HG03064 (cell line): ENCODE results near the gene TRPC4AP.

Experiments used
- ATAC-seq: cut with Tn5 transposase; IDR thresholded peaks from one replicate; pipeline ENCODE4 v1.9.1; 2021; ENCODE audit warnings: low read depth; ENCODE audit not compliant: unreplicated experiment

The TRPC4AP gene

DNA sequence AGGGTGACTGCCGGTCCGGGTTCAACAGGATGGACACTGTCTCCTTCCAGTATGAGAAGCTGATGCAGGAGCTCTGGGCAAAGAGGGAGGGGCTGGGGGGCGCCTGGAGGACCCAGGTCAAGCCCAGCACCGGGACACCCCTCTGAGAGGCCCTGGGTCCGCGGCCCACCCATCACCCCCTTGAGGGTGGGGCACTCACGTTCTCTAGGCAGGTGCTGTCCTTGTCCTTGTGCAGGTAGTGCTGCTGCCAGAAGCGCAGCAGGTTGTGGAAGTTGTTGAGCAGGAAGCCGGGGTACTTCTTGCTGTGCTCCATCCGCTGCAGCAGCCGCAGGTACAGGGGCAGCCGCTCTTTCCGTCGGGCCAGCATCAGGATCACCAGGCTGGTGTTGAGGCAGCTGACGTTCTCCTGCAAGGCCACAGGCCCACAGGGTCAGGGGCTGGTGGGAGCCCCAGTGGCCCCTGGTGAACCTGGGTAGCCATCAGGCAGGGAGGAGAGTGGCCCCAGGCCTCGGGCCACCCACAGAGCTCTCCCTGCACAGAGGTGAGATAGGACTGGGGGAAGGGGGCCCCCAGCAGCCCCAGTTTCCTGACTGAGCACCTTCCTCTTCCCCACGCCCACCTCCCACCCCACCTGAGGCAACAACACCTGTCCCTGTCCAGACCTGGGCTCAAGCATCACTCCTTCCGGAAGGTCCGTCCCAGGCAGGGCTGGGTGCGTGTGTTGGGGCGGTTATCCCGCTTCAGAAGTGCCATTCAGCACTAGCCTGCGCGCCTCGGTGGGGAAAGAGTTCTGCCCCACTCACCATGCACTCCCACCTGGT, 89.2 kb downstream of the TRPC4AP start:
- no peak for ATAC-seq

- no peak for ATAC-seq
These were observed 90.0 kb downstream of the TRPC4AP start for GRCh38 chr20:35002426-35003210.

- ATAC-seq: no peak
These were observed 90.8 kb downstream of the TRPC4AP start for GRCh38 chr20:35001596-35002362.

- no peak for ATAC-seq
These were observed 91.5 kb downstream of the TRPC4AP start for GRCh38 chr20:35000922-35001595.

DNA sequence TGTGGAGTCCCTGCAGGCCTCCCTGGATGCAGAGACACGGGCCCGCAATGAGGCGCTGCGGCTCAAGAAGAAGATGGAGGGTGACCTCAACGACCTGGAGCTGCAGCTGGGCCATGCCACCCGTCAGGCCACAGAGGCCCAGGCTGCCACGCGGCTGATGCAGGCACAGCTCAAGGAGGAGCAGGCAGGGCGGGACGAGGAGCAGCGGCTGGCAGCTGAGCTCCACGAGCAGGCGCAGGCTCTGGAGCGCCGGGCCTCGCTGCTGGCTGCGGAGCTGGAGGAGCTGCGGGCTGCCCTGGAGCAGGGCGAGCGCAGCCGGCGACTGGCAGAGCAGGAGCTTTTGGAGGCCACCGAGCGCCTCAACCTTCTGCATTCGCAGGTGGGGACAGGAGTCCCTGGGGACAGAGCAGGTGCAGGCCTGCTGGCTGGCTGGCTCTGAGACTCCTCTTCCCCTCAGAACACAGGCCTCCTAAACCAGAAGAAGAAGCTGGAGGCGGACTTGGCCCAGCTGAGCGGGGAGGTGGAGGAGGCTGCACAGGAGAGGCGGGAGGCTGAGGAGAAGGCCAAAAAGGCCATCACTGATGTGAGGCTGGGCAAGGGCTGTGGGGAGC, 92.2 kb downstream of the TRPC4AP start:
- no peak for ATAC-seq

DNA sequence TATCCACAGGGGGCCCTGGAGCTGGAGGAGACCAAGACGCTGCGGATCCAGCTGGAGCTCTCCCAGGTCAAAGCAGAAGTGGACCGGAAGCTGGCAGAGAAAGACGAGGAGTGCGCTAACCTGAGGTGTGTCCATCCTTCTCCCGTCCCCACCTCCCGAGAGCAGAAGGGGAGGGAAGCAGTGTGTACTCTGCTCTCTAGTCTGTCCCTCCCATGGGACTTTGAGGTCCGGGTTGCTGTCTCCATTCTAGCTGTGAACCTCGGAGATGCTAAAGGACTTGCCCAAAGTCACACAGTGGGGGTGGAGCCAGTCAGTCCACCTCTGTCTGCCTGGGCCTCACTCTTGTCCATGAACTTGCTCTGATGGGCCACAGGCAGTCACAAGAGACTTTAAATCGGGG, 92.8 kb downstream of the TRPC4AP start:
- ATAC-seq: no peak

DNA sequence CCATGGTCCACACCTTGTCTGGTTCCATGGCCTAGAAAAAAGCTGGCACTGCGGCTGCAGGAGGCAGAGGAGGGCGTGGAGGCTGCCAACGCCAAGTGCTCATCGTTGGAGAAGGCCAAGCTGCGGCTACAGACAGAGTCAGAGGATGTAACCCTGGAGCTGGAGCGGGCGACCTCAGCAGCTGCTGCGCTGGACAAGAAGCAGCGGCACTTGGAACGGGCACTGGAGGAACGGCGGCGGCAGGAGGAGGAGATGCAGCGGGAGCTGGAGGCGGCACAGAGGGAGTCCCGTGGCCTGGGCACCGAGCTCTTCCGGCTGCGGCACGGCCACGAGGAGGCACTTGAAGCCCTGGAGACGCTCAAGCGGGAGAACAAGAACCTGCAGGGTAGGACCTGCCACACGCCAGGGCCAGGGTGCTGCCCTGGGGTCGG, 93.6 kb downstream of the TRPC4AP start:
- ATAC-seq: no peak

DNA sequence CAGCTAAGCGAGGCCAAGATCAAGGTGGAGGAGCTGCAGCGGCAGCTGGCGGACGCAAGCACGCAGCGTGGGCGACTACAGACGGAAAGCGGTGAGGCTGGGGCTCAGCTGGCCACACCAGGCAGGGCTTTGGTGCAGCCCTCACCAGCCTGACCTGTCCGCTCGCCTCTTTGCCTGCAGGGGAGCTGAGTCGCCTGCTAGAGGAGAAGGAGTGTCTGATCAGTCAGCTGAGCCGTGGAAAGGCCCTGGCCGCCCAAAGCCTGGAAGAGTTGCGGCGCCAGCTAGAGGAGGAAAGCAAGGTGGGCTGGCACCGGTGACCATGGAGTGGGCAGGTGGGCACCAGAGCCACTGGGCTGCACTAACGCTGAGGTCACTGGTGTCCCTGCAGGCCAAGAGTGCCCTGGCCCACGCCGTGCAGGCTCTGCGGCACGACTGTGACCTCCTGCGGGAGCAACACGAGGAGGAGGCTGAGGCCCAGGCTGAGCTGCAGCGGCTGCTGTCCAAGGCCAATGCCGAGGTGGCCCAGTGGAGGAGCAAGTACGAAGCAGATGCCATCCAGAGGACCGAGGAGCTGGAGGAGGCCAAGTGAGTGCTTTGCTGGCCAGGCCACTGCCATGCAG, 94.2 kb downstream of the TRPC4AP start:
- ATAC-seq: no peak

DNA sequence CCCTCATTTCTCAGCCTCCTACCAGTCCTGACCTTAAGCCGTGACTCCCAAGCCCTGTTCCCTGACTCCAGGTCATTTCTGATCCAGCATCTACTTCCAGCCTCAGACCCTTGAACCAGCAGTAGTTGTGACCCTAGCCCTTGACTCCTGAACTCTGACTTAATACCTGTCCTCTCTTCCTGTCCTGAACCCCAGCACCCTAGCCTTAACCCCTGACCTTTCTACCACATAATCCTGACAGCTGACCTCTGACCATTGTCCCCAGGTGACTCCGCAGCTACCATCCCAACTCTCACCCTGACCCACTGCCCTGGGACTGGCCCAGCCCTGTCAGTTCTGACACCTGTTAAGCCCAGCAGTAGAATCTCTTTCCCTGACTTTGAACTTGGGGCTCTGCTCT, 94.8 kb downstream of the TRPC4AP start:
- no peak for ATAC-seq

DNA sequence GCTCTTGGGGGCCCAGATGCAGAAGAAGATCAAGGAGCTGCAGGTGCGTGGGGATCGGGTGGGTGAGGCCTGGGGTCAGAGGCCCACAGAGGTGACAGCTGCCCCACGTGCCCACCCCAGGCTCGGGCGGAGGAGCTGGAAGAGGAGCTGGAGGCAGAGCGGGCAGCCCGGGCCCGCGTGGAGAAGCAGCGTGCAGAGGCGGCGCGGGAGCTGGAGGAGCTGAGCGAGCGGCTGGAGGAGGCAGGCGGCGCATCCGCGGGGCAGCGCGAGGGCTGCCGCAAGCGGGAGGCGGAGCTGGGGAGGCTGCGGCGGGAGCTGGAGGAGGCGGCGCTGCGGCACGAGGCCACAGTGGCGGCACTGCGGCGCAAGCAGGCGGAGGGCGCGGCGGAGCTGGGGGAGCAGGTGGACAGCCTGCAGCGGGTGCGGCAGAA, 95.5 kb downstream of the TRPC4AP start:
- ATAC-seq: no peak

DNA sequence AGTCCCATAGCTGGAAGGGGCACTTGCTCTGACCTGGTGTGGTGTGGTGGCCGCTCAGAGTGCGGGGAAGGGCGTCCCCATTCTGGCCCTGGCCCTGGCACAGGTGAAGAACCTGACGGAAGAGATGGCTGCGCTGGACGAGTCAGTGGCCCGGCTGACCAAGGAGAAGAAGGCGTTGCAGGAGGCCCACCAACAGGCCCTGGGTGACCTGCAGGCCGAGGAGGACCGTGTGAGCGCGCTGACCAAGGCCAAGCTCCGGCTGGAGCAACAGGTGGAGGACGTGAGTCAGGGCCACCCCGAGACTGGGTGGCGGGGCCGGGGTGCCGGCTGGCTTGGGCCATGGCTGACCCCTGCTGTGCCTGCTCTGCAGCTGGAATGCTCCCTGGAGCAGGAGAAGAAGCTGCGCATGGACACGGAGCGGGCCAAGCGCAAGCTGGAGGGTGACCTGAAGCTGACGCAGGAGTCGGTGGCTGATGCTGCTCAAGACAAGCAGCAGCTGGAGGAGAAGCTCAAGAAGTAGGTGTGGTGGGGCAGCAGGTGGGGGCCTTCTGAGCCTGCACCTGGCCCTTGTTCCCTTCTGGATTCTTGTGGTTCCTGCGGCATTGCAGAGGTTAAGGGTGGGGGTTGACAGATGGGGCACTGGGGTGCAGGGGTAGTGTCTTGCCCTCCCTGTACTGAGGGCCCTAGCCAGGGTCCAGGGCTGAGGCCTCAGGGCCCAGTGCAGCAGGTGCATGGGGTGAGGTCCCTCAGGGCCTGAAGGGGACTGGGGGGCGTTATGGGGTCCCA, 96.2 kb downstream of the TRPC4AP start:
- no peak for ATAC-seq

- no peak for ATAC-seq
These were observed 96.9 kb downstream of the TRPC4AP start for GRCh38 chr20:34995696-34996095.

- ATAC-seq: no peak
These were observed 97.4 kb downstream of the TRPC4AP start for GRCh38 chr20:34995192-34995591.

- ATAC-seq: no peak
These were observed 98.0 kb downstream of the TRPC4AP start for GRCh38 chr20:34994509-34995131.

DNA sequence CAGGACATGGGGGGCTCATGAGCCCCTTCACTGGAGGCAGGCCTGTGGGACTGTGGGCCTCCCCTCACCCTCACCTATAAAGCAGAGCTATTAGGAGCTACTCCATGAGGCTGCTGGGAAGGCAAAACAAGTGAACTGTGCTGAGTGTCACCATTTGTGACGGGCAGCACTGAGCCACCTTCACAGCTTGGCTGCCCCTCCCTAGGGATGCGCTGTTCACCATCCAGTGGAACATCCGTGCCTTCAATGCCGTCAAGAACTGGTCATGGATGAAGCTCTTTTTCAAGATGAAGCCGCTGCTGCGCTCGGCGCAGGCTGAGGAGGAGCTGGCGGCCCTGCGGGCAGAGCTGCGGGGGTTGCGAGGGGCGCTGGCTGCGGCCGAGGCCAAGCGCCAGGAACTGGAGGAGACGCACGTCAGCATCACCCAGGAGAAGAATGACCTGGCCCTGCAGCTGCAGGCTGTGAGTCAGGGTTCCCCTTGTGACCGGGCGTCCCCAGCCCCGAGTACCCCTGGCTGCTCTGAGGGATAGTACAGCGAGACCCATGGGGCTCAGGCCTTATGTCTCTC, 98.6 kb downstream of the TRPC4AP start:
- ATAC-seq: no peak

- no peak for ATAC-seq
These were observed 99.7 kb downstream of the TRPC4AP start for GRCh38 chr20:34992751-34993417.

GRCh38 chr20:34990661-34991214, 101.9 kb downstream of the TRPC4AP start:
- no peak for ATAC-seq
